Measurements from ENCODE around the gene ANAPC7.

DNA sequence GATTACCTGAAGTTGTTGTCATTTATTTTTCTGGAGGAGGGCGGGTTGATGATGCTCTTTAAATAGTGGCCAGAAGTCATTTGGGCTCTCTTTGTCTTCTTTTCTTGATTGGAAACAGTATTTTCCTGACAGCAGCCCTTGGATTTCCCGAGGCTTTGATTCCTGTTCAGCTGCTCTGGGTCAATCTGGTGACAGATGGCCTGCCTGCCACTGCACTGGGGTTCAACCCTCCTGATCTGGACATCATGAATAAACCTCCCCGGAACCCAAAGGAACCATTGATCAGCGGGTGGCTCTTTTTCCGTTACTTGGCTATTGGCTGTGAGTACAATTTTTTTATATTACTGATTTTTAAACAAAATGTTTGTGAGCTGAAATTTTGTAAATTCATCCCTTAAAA lies 60.4 kb downstream of the ANAPC7 start:
- no peak for TF ChIP-seq CTCF (IDR thresholded peaks at IDR 0.05; ENCODE audit: low read length)
- no peak for TF ChIP-seq EZH2 (optimal IDR thresholded peaks at IDR 0.05; ENCODE audit: low read depth, low read length)
